IPS-11a (cell line): ENCODE measurements around the gene SERPIND1.

ENCODE experiments used
- H3K4me3 ChIP-seq: one replicate; pipeline ENCODE4 v1.5.1; 2013; ENCODE audit warnings: low read depth, low read length, control low read depth

The SERPIND1 gene

GRCh38 chr22:20771918-20772625 is 1.8 kb upstream of the SERPIND1 start:
- H3K4me3 ChIP-seq: no peak overlapping the region

DNA sequence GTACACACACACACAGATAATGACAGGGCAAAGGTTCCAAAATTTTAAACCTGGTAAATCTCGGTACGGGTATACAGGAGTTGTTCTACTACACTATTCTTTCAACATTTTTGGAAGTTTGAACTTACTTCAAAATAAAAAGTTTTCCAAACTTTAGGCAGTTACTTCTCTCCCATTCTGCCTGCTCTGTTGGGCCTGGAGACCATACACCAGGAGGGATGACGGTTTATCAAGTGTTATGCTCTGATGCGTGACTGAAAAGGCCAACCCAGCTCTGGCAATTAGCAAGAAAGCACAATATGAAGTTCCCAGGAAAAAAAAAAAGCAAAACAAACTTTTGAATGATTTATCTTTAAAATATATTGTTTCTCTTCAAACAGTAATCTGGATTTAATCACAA is 969 bp downstream of the SERPIND1 start:
- no peak overlapping the region for H3K4me3 ChIP-seq

DNA sequence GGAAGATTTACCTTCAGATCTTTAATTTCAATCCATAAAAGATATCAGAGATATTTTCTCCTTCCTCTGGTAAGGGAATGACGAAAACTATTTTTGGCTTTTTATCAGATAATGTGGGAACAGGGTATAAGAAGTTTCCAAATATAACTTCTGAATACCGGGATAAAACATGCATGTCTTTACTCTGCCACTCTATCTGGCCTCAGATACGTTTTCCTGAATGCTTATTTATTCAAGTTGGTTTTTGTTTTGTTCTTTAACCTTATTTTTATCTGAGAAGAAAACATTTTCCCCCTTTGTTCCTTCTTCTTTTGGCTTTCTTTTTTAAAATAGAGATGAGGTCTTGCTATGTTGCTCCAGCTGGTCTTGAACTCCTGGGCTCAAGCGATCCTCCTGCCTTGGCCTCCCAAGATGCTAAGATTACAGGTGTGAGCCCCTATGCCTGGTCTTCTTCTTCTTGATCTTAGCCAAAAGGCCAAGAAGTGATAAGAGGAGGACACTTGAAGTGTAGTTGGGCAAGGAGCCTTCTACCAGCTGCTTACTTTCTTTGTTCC is 1.5 kb downstream of the SERPIND1 start:
- H3K4me3 ChIP-seq: no peak overlapping the region

- H3K4me3 ChIP-seq: no peak overlapping the region
Measured at GRCh38 chr22:20776624-20777405, 2.9 kb downstream of the SERPIND1 start.

DNA sequence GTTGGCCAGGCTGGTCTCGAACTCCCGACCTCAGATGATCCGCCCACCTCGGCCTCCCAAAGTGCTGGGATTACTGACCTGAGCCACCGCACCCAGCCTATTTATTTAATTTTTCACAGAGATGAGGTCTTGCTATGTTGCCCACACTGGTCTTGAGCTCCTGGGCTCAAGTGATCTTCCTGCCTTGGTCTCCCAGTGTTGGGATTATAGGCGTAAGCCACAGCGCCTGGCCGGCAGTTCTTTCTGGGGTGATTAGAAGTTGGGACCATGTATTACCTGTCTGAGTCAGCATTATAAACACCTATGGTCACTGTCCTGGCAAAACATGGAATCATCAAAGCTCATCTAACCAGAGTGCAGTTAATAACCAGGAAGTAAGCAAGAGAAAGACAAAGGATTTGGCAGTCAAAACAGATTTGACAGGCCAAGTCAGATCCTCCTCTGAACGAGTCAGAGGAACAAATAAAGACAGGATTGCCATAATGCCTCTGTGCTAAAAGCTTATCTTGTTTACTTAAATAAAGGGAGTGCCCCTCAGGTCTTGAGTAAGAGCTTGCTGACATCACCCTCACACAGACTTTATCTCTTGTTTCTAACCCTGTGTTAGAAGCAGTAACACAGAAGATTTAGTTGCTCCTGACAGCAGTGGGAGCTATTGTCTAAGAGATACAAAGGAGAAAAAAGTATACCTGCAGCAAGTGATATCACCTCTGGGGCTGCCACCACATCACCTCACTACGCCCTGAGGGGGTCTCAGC is 3.7 kb downstream of the SERPIND1 start:
- no peak overlapping the region for H3K4me3 ChIP-seq

- no peak overlapping the region for H3K4me3 ChIP-seq
Measured at GRCh38 chr22:20779014-20779817, 5.3 kb downstream of the SERPIND1 start.

DNA sequence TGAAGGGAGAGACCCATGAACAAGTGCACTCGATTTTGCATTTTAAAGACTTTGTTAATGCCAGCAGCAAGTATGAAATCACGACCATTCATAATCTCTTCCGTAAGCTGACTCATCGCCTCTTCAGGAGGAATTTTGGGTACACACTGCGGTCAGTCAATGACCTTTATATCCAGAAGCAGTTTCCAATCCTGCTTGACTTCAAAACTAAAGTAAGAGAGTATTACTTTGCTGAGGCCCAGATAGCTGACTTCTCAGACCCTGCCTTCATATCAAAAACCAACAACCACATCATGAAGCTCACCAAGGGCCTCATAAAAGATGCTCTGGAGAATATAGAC is 5.9 kb downstream of the SERPIND1 start:
- H3K4me3 ChIP-seq: no peak overlapping the region

DNA sequence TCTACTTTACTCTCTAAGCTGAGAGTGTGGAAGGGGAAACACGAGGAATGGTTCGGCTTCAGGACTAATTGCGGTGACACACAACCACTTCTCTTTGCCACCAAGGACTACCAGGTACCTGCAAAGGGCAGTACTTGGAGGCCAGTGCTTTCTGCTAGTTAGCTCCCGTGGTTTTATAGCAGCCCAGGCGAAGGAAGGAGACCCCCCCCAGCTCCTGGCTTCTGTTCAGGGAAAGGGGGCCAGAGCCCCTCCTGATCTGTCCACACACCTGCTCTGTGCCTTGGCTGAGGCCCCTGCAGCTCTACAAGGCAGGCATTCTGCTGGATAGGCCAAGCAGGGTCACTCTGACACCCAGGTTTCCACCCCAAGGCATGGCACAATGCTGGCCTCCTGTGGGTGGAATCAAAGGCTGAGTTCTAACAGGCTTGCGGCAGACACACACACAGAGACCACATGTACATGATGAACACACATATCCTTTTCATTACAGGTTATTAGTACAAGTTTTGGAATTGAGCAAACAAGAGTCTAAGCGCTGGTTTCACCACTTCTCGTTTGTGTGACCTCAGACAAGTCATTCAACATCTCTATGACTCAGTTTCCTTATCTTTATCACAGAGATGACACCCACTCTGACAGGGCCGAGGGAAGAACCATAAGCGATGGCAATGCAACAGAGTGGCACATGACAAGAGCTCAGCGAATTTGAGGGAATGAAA is 7.5 kb downstream of the SERPIND1 start:
- no peak overlapping the region for H3K4me3 ChIP-seq

DNA sequence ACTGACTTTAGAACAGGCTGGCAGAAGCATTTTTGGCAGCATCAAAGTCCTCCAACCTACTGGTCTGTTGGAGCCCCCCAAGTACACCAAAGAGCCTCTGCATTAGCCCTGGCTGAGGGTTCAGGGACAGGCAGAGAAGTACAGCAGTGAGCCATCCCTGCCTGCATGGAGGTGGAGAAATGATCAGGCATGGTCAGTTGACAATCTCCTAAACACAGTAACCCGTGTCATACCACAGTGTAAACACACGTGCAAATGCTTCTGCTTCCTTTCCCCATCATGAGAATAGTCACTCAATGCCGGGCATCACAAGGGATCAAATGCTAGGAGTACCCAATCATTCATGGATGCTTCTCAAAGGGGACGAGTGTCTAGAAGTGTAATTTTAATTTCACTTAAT is 8.2 kb downstream of the SERPIND1 start:
- no peak overlapping the region for H3K4me3 ChIP-seq

DNA sequence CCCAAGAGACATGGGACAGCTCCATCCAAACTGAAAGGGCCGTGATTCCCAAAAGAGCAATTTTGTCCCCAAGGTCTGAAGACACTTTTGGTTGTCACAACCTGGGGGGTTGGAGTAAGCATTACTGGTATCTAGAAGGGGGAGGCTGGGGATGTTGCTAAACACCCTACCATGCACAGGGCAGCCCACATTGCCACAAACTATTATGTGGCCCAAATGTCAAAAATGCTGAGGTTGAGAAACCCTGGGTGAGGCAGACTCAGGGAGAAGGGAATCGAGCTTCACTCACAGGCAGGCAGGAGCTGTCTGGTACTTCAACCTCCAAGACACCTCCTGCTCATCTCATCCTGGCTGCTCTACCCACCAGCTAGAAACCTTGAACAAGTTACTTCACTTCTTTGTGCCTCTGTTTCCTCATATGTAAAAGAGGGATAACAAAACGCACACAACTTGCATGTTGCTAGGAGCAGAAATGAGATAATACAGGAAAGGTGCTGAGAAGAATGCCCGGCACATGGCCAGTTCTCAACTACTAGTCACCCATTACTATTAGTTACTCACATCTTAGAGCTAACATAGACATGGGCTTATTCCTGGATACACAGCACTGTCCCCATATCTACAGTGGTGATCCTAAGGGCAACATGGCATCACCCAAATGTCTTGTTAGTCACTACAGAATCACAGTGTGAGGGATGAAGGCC is 8.8 kb downstream of the SERPIND1 start:
- H3K4me3 ChIP-seq: no peak overlapping the region

GRCh38 chr22:20783300-20783673 is 9.4 kb downstream of the SERPIND1 start:
- no peak overlapping the region for H3K4me3 ChIP-seq

DNA sequence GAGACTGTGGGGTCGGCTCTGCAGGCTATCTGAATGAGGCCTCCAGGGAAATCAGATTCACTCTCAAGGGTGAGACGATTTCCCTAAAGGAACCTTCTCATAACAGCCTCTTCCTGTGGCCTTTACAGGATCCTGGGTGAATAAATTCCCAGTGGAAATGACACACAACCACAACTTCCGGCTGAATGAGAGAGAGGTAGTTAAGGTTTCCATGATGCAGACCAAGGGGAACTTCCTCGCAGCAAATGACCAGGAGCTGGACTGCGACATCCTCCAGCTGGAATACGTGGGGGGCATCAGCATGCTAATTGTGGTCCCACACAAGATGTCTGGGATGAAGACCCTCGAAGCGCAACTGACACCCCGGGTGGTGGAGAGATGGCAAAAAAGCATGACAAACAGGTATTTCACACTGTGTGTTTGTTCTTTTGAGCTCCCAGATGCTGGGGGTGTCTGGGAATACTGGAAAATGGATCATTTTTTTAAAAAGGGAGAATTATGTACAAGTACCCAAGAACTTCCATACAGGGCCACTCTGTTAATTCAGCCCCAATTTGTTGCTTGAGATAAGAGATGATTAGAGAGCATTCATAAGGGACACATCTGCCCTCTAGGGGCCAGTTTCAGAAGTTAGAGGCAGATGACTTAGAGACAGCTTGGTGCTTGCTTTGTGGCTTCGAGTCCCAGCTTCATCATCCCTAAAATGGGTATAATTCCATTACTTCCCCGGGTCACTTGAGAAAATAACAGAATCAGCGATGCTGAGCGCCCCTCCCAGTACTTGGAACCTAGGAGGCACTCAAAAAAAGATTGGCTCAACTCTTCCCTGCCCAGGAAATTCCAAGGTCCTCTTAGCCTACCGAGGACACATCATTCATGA is 10.2 kb downstream of the SERPIND1 start:
- H3K4me3 ChIP-seq: no peak overlapping the region

- H3K4me3 ChIP-seq: no peak overlapping the region
Measured at GRCh38 chr22:20785415-20785814, 11.5 kb downstream of the SERPIND1 start.

DNA sequence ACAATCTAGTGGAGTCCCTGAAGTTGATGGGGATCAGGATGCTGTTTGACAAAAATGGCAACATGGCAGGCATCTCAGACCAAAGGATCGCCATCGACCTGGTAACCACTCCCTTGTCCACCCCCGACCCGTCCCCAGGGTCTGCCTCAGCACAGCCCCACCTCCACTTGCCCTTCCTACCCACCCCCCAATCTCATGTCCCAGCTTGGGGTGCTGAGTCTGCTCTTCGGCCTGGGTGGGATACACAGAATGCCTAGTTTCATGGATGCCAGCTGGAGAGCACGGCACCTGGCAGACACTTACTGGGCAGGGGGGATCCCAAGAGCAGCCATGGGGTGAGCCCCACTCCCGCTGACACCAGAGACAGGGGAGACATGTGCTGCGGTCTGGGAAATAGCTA is 12.1 kb downstream of the SERPIND1 start:
- no peak overlapping the region for H3K4me3 ChIP-seq

DNA sequence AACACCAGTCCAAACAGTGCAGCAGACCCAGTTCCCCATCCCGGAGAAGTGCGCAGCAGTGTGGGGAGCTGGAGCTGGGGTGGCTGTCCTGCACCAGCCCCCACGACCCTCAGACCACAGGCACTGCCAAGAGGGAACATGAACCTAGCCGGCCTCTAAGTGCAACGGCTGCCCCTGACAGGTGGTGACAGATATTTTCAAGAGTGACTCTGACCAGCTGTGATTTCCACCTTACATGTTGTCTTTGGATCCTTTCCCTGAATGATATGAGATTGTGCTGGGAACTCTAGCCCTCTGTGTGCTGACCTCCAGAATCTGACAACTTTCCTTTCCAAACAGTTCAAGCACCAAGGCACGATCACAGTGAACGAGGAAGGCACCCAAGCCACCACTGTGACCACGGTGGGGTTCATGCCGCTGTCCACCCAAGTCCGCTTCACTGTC is 12.6 kb downstream of the SERPIND1 start:
- no peak overlapping the region for H3K4me3 ChIP-seq

DNA sequence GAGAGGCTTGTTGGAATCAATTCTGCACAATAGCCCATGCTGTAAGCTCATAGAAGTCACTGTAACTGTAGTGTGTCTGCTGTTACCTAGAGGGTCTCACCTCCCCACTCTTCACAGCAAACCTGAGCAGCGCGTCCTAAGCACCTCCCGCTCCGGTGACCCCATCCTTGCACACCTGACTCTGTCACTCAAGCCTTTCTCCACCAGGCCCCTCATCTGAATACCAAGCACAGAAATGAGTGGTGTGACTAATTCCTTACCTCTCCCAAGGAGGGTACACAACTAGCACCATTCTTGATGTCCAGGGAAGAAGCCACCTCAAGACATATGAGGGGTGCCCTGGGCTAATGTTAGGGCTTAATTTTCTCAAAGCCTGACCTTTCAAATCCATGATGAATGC is 13.3 kb downstream of the SERPIND1 start:
- no peak overlapping the region for H3K4me3 ChIP-seq

- no peak overlapping the region for H3K4me3 ChIP-seq
Measured at GRCh38 chr22:20787746-20788626, 14.1 kb downstream of the SERPIND1 start.
